WTC11 (cell line): ENCODE data around the gene EPX. TPM values are rescaled to one million over a fixed set of nuclear protein-coding genes. Genes with fewer than 3 reads are reported as not detected.
A peak's percentile ranks its signal among the peaks of the same experiment; 100 is the strongest.
"Not testable (repeated sequence)": the region's sequence is repeated elsewhere in the genome, so short reads cannot be mapped to it uniquely, and the experiment has no call there.

ENCODE experiments used
- ATAC-seq: fragments of 200-7000 bp; cut with Tn5 transposase; 2 replicates; pipeline ENCODE4 v1.10.0; 2021; ENCODE audit warnings: mild to moderate bottlenecking, moderate library complexity
- CTCF ChIA-PET: fragments of 300-600 bp; sonication (Branson Sonifier 250); formaldehyde crosslinking; loops from one replicate; lab custom pipeline; 2021; ENCODE audit warnings: antibody characterized with exemption; lab: Charles Lee
- POLR2A ChIA-PET: fragments of 350-600 bp; sonication (Branson Sonifier 250); formaldehyde crosslinking; loops from one replicate; lab custom pipeline; 2021; ENCODE audit warnings: antibody characterized with exemption; lab: Charles Lee
- DNase-seq: peaks from one replicate; pipeline ENCODE4 v3.0.0; 2021; ENCODE audit warnings: low spot score
- H3K27ac Mint-ChIP-seq: 2 replicates; pipeline ENCODE4 v1.8.0; 2021; ENCODE audit warnings: mixed read lengths
- H3K27me3 Mint-ChIP-seq: 2 replicates; pipeline ENCODE4 v1.8.0; 2021; ENCODE audit warnings: low read depth, mild to moderate bottlenecking, moderate library complexity, mixed read lengths
- H3K36me3 Mint-ChIP-seq: 2 replicates; pipeline ENCODE4 v1.8.0; 2021; ENCODE audit warnings: mixed read lengths
- H3K4me1 Mint-ChIP-seq: 2 replicates; pipeline ENCODE4 v1.8.0; 2022; ENCODE audit warnings: mixed read lengths
- H3K4me3 Mint-ChIP-seq: 2 replicates; pipeline ENCODE4 v1.8.0; 2021; ENCODE audit warnings: mild to moderate bottlenecking, moderate library complexity, mixed read lengths
- H3K9me3 Mint-ChIP-seq: 2 replicates; pipeline ENCODE4 v1.8.0; 2021; ENCODE audit warnings: mixed read lengths
- CBFB ChIP-seq: sonication (generic); formaldehyde crosslinking; IDR thresholded peaks from 2 replicates; pipeline ENCODE4 v1.8.1; 2022; ENCODE audit warnings: mild to moderate bottlenecking, low read depth, missing genetic modification reagents
- CREB1 ChIP-seq: sonication (generic); formaldehyde crosslinking; IDR thresholded peaks from 2 replicates; pipeline ENCODE4 v1.8.0; 2023; ENCODE audit warnings: mild to moderate bottlenecking, missing genetic modification reagents
- CREM ChIP-seq: sonication (generic); formaldehyde crosslinking; IDR thresholded peaks from 2 replicates; pipeline ENCODE4 v1.8.1; 2022; ENCODE audit warnings: mild to moderate bottlenecking, missing genetic modification reagents, moderate library complexity
- ELF4 ChIP-seq: sonication (generic); formaldehyde crosslinking; IDR thresholded peaks from 2 replicates; pipeline ENCODE4 v1.8.1; 2022; ENCODE audit warnings: low read depth, mild to moderate bottlenecking, moderate library complexity, missing genetic modification reagents
- FOXP1 ChIP-seq: sonication (generic); formaldehyde crosslinking; IDR thresholded peaks from 2 replicates; pipeline ENCODE4 v1.8.0; 2022; ENCODE audit warnings: missing genetic modification reagents, mild to moderate bottlenecking, moderate library complexity, borderline replicate concordance
- GRHL2 ChIP-seq: fragments of 250-450 bp; sonication (Bioruptor Pico); IDR thresholded peaks from 2 replicates; pipeline ENCODE4 v1.8.0; 2022; ENCODE audit warnings: mild to moderate bottlenecking, moderate library complexity; ENCODE audit not compliant: insufficient replicate concordance, severe bottlenecking
- HMGA2 ChIP-seq: fragments of 250-450 bp; sonication (Bioruptor Pico); IDR thresholded peaks from 2 replicates; pipeline ENCODE4 v1.4.0; 2021; ENCODE audit warnings: mild to moderate bottlenecking, moderate library complexity
- JAZF1 ChIP-seq: fragments of 250-450 bp; sonication (Bioruptor Pico); IDR thresholded peaks from 2 replicates; pipeline ENCODE4 v1.9.0; 2021; ENCODE audit warnings: moderate library complexity, mild to moderate bottlenecking, inconsistent platforms
- MXD4 ChIP-seq: fragments of 250-450 bp; sonication (Bioruptor Pico); IDR thresholded peaks from 2 replicates; pipeline ENCODE4 v1.8.0; 2021; ENCODE audit warnings: mild to moderate bottlenecking, moderate library complexity, borderline replicate concordance
- OVOL2 ChIP-seq: fragments of 250-450 bp; sonication (Bioruptor Pico); IDR thresholded peaks from 2 replicates; pipeline ENCODE4 v1.9.0; 2021; ENCODE audit warnings: mild to moderate bottlenecking, borderline replicate concordance
- SMAD3 ChIP-seq: sonication (generic); formaldehyde crosslinking; IDR thresholded peaks from 2 replicates; pipeline ENCODE4 v1.8.0; 2022; ENCODE audit warnings: missing genetic modification reagents, mild to moderate bottlenecking, borderline replicate concordance
- SP1 ChIP-seq: sonication (generic); formaldehyde crosslinking; conservative IDR thresholded peaks from 2 replicates; pipeline ENCODE4 v1.8.1; 2022; ENCODE audit warnings: missing genetic modification reagents
- ZNF317 ChIP-seq: sonication (generic); formaldehyde crosslinking; IDR thresholded peaks from 2 replicates; pipeline ENCODE4 v1.8.1; 2023; ENCODE audit warnings: low read depth, mild to moderate bottlenecking, moderate library complexity, missing genetic modification reagents, borderline replicate concordance
- total RNA-seq: library from RNA; stranded (reverse); gene quantifications from 3 replicates; pipeline ENCODE4 v1.2.3, GENCODE V29; 2021
- TF ChIP-seq, protein P1 (sequence below): sonication (generic); formaldehyde crosslinking; IDR thresholded peaks from 2 replicates; pipeline ENCODE4 v1.8.1; 2022; ENCODE audit warnings: mild to moderate bottlenecking, missing genetic modification reagents, moderate library complexity, borderline replicate concordance
- TF ChIP-seq, protein P2 (sequence below): sonication (generic); formaldehyde crosslinking; conservative IDR thresholded peaks from 2 replicates; pipeline ENCODE4 v1.8.1; 2022; ENCODE audit warnings: mild to moderate bottlenecking, missing genetic modification reagents
- TF ChIP-seq, protein P3 (sequence below): sonication (generic); formaldehyde crosslinking; IDR thresholded peaks from 2 replicates; pipeline ENCODE4 v1.8.1; 2023; ENCODE audit warnings: mild to moderate bottlenecking, missing genetic modification reagents
- TF ChIP-seq, protein P4 (sequence below): fragments of 250-450 bp; sonication (Bioruptor Pico); IDR thresholded peaks from 2 replicates; pipeline ENCODE4 v1.9.0; 2021; ENCODE audit warnings: mild to moderate bottlenecking
- TF ChIP-seq, protein P5 (sequence below): sonication (generic); formaldehyde crosslinking; IDR thresholded peaks from 2 replicates; pipeline ENCODE4 v1.8.1; 2023; ENCODE audit warnings: mild to moderate bottlenecking, missing genetic modification reagents
- TF ChIP-seq, protein P6 (sequence below): fragments of 250-450 bp; sonication (Bioruptor Pico); IDR thresholded peaks from 2 replicates; pipeline ENCODE4 v1.8.0; 2021; ENCODE audit warnings: mild to moderate bottlenecking
- TF ChIP-seq, protein P7 (sequence below): sonication (generic); formaldehyde crosslinking; IDR thresholded peaks from 2 replicates; pipeline ENCODE4 v1.8.1; 2023; ENCODE audit warnings: mild to moderate bottlenecking, missing genetic modification reagents, moderate library complexity
- TF ChIP-seq, protein P8 (sequence below): sonication (generic); formaldehyde crosslinking; IDR thresholded peaks from 2 replicates; pipeline ENCODE4 v1.8.0; 2022; ENCODE audit warnings: missing genetic modification reagents

Gene EPX
- total RNA-seq, 1 experiment from 2014 or later = not detected

DNA sequence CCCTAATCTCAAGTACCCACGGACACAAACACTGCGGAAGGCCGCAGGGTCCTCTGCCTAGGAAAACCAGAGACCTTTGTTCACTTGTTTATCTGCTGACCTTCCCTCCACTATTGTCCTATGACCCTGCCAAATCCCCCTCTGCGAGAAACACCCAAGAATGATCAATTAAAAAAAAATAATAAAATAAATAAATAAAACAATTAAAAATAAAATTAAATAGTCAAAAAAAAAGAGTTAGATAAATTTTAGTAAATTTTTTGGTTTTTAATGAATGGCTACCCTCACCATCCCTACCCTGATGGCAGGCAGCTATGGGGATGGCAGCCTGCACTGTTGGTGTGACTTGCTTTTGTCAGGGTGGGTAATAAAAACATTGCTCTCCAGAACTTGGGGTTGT, 49.2 kb upstream of the EPX start:
- H3K27me3 Mint-ChIP-seq = peaks cover 39% of the 10 kb centered on the region
- DNase-seq, CTCF ChIA-PET, H3K27ac Mint-ChIP-seq, ATAC-seq, H3K36me3 Mint-ChIP-seq, H3K4me1 Mint-ChIP-seq, H3K4me3 Mint-ChIP-seq: not testable (repeated sequence)
- H3K9me3 Mint-ChIP-seq = peaks cover 30% of the 10 kb centered on the region
- POLR2A ChIA-PET = interaction anchor here (0.5 kb wide), 1 partner anchor 342 kb away, joined by 6 read pairs; no protein-coding TSS in a partner anchor
- TF ChIP-seq HMGA2 (CRISPR knock-in tag) = peak; percentile 92

DNA sequence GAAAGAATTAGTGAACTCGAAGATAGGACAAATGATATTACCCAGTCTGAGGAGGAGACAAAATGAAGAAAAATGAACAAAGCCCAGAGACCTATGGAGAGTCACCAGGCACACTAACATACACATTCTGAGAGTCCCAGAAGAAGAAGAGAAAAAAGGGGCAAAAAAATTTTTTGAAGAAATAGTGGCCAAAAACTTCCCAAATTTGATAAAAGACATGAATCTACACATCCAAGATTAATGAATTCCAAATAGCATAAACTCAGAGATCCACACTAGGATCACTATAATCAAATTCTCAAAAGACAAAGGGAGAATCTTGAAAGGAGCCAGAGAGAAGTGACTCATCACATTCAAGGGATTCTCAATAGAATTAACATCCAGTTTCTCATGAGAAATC, 47.7 kb upstream of the EPX start:
- Mint-ChIP-seq H3K27ac (no peak overlapping the region), H3K36me3 (peaks cover 7% of the 10 kb centered on the region; the same call in 1 of the 2 replicates), H3K27me3 (peaks cover 52% of the 10 kb centered on the region), H3K9me3 (peaks cover 30% of the 10 kb centered on the region), H3K4me3 (no peak overlapping the region), H3K4me1 (no peaks in the 10 kb centered on the region)
- ATAC-seq = no peak
- TF ChIP-seq, protein P1, sequence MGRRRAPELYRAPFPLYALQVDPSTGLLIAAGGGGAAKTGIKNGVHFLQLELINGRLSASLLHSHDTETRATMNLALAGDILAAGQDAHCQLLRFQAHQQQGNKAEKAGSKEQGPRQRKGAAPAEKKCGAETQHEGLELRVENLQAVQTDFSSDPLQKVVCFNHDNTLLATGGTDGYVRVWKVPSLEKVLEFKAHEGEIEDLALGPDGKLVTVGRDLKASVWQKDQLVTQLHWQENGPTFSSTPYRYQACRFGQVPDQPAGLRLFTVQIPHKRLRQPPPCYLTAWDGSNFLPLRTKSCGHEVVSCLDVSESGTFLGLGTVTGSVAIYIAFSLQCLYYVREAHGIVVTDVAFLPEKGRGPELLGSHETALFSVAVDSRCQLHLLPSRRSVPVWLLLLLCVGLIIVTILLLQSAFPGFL (CRISPR knock-in tag) = no peak
- TF ChIP-seq SP1 (CRISPR knock-in tag) (no peak), OVOL2 (CRISPR knock-in tag) (no peak), CBFB (no peak), GRHL2 (CRISPR knock-in tag) (no peak), ELF4 (CRISPR knock-in tag) (no peak), FOXP1 (CRISPR knock-in tag) (no peak), JAZF1 (no peak), SMAD3 (CRISPR knock-in tag) (no peak), CREM (CRISPR knock-in tag) (no peak), ZNF317 (CRISPR knock-in tag) (no peak), MXD4 (CRISPR knock-in tag) (no peak), CREB1 (CRISPR knock-in tag) (no peak)
- TF ChIP-seq, protein P2, sequence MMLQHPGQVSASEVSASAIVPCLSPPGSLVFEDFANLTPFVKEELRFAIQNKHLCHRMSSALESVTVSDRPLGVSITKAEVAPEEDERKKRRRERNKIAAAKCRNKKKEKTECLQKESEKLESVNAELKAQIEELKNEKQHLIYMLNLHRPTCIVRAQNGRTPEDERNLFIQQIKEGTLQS = no peak
- TF ChIP-seq, protein P3, sequence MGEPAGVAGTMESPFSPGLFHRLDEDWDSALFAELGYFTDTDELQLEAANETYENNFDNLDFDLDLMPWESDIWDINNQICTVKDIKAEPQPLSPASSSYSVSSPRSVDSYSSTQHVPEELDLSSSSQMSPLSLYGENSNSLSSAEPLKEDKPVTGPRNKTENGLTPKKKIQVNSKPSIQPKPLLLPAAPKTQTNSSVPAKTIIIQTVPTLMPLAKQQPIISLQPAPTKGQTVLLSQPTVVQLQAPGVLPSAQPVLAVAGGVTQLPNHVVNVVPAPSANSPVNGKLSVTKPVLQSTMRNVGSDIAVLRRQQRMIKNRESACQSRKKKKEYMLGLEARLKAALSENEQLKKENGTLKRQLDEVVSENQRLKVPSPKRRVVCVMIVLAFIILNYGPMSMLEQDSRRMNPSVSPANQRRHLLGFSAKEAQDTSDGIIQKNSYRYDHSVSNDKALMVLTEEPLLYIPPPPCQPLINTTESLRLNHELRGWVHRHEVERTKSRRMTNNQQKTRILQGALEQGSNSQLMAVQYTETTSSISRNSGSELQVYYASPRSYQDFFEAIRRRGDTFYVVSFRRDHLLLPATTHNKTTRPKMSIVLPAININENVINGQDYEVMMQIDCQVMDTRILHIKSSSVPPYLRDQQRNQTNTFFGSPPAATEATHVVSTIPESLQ = no peak
- TF ChIP-seq, protein P4, sequence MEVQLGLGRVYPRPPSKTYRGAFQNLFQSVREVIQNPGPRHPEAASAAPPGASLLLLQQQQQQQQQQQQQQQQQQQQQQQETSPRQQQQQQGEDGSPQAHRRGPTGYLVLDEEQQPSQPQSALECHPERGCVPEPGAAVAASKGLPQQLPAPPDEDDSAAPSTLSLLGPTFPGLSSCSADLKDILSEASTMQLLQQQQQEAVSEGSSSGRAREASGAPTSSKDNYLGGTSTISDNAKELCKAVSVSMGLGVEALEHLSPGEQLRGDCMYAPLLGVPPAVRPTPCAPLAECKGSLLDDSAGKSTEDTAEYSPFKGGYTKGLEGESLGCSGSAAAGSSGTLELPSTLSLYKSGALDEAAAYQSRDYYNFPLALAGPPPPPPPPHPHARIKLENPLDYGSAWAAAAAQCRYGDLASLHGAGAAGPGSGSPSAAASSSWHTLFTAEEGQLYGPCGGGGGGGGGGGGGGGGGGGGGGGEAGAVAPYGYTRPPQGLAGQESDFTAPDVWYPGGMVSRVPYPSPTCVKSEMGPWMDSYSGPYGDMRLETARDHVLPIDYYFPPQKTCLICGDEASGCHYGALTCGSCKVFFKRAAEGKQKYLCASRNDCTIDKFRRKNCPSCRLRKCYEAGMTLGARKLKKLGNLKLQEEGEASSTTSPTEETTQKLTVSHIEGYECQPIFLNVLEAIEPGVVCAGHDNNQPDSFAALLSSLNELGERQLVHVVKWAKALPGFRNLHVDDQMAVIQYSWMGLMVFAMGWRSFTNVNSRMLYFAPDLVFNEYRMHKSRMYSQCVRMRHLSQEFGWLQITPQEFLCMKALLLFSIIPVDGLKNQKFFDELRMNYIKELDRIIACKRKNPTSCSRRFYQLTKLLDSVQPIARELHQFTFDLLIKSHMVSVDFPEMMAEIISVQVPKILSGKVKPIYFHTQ (CRISPR knock-in tag) = no peak
- TF ChIP-seq, protein P5, sequence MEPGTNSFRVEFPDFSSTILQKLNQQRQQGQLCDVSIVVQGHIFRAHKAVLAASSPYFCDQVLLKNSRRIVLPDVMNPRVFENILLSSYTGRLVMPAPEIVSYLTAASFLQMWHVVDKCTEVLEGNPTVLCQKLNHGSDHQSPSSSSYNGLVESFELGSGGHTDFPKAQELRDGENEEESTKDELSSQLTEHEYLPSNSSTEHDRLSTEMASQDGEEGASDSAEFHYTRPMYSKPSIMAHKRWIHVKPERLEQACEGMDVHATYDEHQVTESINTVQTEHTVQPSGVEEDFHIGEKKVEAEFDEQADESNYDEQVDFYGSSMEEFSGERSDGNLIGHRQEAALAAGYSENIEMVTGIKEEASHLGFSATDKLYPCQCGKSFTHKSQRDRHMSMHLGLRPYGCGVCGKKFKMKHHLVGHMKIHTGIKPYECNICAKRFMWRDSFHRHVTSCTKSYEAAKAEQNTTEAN (CRISPR knock-in tag) = no peak
- TF ChIP-seq, protein P6, sequence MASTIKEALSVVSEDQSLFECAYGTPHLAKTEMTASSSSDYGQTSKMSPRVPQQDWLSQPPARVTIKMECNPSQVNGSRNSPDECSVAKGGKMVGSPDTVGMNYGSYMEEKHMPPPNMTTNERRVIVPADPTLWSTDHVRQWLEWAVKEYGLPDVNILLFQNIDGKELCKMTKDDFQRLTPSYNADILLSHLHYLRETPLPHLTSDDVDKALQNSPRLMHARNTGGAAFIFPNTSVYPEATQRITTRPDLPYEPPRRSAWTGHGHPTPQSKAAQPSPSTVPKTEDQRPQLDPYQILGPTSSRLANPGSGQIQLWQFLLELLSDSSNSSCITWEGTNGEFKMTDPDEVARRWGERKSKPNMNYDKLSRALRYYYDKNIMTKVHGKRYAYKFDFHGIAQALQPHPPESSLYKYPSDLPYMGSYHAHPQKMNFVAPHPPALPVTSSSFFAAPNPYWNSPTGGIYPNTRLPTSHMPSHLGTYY (CRISPR knock-in tag) = no peak
- TF ChIP-seq, protein P7, sequence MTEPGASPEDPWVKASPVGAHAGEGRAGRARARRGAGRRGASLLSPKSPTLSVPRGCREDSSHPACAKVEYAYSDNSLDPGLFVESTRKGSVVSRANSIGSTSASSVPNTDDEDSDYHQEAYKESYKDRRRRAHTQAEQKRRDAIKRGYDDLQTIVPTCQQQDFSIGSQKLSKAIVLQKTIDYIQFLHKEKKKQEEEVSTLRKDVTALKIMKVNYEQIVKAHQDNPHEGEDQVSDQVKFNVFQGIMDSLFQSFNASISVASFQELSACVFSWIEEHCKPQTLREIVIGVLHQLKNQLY (CRISPR knock-in tag) = no peak
- TF ChIP-seq, protein P8, sequence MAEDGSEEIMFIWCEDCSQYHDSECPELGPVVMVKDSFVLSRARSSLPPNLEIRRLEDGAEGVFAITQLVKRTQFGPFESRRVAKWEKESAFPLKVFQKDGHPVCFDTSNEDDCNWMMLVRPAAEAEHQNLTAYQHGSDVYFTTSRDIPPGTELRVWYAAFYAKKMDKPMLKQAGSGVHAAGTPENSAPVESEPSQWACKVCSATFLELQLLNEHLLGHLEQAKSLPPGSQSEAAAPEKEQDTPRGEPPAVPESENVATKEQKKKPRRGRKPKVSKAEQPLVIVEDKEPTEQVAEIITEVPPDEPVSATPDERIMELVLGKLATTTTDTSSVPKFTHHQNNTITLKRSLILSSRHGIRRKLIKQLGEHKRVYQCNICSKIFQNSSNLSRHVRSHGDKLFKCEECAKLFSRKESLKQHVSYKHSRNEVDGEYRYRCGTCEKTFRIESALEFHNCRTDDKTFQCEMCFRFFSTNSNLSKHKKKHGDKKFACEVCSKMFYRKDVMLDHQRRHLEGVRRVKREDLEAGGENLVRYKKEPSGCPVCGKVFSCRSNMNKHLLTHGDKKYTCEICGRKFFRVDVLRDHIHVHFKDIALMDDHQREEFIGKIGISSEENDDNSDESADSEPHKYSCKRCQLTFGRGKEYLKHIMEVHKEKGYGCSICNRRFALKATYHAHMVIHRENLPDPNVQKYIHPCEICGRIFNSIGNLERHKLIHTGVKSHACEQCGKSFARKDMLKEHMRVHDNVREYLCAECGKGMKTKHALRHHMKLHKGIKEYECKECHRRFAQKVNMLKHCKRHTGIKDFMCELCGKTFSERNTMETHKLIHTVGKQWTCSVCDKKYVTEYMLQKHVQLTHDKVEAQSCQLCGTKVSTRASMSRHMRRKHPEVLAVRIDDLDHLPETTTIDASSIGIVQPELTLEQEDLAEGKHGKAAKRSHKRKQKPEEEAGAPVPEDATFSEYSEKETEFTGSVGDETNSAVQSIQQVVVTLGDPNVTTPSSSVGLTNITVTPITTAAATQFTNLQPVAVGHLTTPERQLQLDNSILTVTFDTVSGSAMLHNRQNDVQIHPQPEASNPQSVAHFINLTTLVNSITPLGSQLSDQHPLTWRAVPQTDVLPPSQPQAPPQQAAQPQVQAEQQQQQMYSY (CRISPR knock-in tag) = no peak
- ChIA-PET CTCF (no interaction called here), POLR2A (no interaction called here)
- DNase-seq = no peak
